GM21529 (cell line): Measurements from ENCODE around the gene AKT1S1.

Source experiments
- ATAC-seq: cut with Tn5 transposase; IDR thresholded peaks from one replicate; pipeline ENCODE4 v1.9.1; 2021; ENCODE audit not compliant: unreplicated experiment

Gene AKT1S1

DNA sequence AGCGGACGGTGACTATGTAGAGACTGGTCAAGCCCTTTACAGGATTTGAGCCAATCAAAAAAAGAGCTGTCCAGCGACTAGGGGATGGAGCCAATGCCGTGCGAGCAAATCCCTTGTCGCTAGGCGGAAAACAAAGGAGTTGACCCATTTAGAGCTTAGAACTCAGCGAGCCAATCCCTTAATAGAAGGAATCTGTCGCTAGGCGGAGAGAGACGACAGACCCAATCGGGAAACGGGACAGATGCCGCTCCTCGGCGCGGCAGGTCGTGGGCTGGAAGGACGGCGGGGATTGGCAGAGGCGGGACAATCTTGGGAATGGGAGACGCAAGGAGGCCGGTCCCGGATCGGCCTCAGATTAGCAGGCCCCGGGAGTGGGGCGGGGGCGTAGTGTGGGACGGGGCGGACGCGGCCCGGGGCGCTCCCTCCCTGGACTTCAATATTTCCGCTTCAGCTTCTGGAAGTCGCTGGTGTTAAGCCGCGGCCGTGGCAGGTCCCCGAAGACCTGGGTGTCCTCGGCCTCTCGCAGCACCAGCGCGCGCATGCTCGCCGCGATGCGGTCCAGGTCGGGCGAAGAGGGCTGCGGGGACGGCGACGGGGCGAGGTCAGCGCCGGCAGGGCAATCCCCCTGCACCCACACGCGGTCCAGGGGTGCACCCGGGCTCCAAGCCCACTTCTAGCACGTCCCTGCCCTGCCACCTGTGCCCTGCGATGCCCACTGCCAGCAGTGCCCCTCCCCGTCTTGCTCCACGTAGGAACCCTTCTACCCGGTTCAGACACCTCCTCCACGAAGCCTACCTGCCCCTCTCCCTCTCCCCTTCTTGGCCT, 7.5 kb downstream of the AKT1S1 start:
- ATAC-seq, result peak; percentile 70

DNA sequence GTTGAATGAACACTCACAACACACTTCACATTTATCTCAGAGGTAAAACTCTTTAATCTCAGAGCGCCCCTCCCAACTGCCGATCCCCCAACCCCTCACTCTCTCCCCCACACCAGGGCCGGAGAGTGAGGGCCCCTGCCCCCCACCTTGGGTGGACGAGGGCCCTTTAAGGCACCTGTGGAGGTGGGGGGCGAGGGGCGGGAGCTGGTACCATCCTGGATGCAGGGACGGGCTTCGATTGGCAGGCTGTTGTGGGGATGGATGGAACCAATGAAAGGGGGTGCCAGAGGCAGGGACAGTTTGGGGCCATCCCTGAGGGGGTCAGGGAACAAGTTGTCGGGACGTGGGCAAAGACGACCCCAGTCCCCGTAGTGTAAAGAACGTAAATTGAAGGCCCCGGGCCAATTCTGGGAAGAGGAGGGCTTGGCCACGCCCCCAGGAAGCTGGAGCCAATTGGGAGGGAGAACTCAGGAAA, 8.1 kb downstream of the AKT1S1 start:
- ATAC-seq, result peak; percentile 3

DNA sequence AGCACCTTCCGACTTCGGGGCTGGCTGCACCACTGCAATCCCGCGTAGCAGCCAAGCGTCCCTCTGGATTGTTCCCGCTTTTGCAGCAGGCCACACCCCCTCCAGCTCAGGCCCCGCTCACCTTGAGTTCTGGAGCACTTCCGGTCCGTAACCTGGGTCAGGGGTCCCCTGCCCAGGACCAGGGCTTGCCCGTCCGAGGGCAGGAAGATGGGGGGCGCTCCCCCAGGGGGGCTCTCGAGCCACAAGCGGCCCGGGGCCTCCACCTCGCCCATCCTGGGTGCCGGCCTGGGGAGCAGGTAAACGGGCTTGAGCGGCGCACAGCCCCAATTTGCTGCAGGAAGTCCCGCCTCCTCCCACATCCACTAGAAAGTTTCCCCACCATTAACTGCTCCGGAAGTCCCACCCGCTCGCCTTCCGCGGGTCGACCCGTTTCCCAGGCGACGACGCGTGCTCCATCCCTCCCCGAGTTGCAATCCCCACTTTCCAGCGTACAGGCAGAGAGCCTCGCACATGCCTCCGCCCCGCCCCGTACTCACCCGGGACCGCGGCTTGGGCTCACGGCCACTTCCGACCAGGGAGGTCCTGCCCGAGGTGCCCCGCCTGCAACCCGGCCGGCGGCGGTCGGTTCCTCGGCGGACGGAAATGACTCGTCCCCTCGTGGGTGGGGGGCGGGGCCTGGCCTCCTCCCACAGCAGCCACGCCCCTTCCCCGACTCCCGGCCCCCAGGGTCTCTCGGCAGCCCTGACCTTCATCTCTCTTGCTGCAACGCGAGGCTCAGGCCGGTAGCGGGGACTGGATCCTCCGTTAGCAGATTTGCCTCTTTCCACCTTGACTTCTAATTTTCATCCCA, 10.0 kb downstream of the AKT1S1 start, which contains the start of gene PNKP:
PNKP (minus strand) TSS at position 644 of the 850 bp plus-strand sequence; CDS start at position 272, 372 bp downstream.
- ATAC-seq, result peak; percentile 33

DNA sequence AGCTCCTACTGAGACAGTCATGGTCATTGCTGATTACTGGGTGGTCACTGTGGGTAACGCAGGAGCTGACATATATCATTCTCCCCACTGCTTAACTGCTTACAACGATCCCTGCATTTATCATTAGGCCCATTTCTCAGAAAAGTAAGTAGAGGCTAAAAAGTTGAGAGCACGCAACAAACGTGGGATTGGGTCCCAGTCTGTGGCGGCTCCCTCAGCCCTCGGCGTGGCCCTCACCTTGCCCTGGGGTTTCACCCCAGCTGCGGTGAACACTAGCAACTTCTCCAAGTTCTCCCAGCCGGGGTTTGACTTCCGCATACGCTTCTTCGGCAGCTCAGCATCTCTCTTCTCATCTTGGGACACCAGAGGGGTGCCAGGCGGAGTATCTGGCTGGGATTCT, 12.3 kb downstream of the AKT1S1 start:
- no peak for ATAC-seq

DNA sequence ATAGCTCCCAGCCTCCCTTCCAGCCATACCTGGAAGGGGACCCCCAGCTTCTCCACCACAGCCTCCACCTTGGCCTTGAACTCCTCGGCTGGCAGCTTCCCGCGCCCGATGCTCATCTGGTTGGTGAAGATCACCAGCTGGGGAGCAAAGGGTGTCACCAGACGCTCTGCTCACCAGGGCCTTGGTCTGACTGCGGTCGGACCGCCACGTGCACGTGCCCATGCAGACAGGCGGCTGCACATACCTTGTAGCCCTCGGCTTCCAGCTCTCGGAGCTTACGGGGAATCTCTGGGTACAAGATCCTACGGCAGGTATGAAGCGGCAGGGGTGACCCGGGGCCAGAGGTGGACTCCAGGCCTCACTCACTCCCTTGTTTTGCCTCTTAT, 13.2 kb downstream of the AKT1S1 start:
- no peak for ATAC-seq

DNA sequence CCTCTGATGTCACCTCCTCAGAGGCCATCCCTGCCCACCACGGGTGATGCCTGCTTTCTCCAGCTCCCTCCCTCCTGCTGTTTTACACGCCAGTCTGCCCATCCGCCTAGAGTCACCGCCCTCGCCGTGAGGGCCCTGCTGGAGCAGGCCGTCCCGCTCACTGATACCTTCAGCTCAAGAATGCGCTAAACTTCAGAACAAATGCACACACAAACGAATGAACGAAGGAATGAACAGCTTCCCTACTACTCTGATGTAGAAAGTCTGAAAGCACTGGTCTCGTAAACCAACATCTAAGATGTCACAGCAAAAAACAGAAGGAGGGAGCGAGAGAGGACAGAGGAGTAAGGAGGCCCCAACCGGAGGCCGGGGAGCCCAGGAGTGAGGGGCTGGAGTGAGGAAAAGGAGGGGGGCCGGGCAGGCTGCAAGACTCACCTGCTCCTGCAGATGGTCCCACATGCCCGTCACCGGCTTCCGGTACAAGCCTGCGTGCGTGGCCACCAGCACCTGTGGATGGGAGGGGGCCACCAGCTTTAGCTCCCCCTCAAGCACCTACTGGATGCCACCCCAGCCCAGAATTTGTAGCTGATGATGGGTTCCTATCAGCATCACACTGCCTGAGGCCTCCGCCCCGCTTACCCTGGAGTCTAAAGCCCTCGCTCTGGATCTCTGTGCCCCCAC, 13.8 kb downstream of the AKT1S1 start:
- ATAC-seq, result no peak

DNA sequence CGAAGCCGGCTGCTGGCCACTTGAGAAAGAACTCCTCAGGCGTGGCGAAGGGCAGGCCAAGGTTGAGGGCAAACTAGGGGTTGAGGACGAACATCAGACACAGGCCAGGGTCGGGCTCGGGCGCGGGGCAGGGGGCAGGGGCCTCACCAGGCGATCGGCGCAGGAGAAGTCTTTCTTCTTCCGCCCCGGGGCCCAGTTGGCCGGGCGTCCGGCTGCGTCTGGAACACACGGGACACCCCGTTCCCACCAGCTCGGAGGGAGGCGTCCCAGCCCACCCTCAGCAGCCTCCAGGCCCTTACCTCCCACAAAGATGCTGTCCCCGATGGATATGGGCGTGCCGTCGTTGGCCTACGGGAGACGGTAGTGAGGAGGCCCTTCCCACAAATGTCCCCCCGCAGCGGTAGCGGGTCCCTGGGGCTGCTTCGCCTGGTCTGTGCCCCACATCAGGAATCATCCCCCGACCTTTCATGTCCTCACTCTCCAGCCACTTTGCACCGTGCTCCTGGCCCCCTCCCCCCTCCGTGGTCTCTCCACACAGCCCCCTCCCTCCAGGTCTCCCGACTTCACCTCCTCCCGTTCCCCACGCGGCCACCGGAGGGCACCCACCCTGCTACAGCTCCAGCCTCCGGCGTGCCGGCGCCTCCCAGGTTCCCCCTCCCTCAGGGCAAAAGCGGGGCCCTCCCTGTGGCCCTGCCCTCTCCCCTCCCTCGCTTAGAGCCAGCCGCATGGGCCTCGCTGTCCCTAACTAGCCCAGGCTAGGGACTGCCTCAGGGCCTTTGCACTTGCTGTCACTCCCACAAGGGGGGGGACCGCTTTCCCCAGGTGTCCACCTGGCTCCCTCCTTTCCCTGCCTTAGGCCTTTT, 14.5 kb downstream of the AKT1S1 start:
- no peak for ATAC-seq

DNA sequence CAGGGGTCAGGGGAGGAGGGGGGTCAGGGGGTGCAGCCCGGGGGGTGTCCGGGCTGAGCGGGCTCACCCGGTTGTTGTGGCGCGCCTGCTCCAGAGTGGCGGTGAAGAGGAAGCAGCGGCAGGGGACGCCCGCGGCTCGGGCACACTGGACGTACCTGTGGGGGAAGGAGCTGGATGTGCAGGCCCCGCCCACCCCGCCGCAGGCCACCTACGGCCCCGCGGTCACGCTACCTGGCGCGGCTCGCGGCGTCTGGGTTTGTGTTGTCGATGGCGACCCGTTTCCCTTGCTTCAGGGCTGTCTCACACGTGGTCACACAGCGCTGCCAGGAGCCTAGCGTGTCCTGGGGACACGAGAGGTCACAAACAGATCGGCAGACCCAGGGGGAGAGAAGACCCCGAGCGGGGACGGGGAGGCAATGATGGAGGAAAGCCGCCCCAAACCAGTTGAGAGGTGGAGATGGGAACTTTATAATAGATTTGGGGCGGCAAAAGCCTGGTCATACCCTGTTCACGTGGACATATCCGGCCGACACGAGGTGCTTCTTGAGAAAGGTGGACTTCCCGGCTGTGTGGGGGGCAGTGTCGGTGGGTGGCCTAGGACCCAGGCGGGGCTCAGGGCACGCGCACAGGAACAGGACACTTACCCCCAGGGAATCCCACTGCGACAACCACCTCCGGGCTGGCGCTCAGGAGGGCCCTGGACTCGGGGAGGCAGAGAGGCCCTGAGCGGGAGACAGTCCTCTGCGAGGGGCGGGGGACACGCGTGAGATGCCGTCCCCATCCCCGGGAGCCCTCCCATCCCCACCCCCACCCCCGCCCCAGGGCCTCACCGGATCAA, 15.4 kb downstream of the AKT1S1 start:
- ATAC-seq, result no peak

DNA sequence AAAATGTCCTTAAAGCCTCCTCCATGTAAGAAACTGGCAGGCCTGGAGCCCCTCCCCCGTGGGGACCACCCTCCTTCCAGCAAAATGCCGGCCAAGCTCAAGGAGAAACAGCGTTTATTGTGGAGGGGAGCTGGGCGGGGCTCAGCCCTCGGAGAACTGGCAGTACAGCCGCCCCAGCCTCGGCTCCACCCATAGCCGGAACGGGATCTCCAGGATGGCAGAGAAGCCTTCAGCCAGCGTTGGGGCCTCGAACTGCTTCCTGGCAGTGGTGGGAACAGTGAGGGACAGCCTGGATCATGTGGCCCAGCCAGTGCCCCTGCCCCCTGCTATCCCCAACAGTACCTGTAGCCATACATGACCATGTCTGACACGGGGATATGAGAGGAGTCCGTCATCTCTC, 16.0 kb downstream of the AKT1S1 start:
- ATAC-seq, result no peak

DNA sequence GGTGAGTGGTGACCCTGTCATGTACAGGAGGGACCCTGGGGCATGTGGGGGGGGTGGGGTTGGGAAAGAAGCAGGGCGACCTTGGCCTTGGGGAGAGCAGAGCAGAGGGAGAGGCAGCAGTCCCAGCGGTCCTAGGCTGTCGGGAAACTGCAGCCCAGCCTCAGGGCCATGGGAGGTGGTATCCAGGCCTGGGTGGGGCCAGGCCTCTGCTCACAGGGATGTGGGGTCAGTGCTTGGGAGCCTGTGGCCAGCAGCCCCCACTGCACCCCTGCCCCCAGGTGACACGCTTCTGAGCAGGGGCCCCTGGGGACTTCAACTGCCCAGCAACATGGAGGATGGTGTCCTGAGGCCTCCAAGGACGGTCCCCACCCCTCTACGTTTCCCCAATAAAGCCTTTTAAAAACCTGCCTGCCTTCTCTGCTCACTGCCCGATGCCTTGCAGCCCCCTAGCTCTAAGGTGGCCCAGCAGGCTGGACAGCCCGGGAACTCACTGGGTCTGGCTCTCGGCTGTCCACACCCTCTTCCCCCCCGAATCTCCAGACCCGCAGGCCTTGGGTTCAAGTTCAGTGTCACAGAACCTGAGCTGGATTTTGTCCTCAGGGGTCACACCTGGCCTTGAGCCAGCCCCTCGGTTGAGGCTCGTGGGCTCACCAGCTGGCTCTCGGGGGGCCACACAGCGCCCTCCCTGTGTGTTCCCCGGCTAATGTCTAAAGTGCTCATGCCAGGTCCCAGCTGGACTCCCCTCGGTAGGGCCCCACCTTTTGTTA, 16.6 kb downstream of the AKT1S1 start:
- ATAC-seq, result no peak

DNA sequence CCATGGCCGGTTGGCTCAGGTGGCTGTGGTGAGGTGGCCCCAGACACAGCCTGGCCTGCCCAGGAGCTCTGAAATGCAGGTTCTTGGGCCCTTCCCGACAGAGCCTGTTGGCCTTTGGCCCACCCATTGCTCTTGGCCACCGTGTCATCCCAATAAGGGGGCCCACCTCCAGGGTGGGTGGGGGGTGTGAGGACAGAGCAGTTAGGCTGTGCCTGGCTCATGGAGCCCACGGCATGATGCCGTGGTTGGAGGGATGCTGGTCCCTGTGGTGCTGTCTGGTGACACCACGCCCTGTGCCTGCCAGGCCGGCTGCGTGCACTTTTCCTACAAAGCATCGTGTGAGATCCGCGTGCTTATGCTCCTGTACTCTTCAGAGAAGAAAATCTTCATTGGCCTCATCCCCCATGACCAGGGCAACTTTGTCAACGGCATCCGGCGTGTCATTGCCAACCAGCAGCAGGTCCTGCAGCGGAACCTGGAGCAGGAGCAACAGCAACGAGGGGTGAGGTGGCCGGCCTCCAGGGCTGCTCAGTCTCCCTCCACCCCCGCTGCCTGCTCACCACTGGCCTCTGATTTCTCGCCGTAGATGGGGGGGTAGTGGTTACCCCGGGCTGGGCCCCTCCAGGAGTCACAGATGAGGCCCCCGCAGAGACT, 17.3 kb downstream of the AKT1S1 start:
- ATAC-seq, result no peak

DNA sequence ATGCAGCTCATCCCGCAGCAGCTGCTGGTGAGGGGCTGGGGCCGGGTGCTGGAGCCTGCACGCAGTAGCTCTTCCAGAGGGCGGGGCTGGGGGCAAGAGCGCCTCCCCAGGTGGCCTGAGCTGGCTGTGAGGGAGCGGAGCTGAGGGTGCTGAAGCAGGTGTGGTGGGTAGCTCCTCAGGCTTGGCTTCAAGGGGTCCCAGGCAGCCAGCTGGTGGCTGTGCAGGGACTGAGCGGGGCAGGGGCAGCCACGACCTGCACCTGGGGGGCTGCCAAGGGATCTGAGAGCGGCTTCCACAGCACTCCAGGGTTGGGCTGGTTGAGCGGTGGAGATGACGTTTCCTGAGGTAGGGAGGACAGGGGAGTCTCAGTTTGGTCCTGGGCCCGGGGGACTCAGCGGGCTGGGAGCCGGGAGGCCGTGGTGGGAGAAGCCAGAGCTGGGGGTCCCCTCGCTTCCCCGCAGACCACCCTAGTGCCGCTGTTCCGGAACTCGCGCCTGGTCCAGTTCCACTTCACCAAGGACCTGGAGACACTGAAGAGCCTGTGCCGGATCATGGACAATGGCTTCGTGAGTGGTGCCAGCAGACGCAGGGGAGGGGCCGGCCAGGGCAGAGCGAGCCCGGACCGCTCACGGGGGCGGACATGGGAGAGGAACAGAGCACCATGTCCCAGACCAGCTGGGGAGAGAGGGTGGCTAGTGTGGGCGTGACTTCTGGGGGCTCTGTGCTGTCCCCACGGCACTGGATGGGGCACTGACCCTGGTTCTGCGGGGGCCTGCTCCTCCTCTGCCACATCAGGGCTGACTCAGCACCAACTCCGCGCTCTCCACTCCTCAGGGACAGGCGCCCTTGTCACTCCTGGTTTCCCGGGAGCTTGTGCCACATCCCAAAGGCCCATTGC, 18.8 kb downstream of the AKT1S1 start:
- ATAC-seq, result no peak

DNA sequence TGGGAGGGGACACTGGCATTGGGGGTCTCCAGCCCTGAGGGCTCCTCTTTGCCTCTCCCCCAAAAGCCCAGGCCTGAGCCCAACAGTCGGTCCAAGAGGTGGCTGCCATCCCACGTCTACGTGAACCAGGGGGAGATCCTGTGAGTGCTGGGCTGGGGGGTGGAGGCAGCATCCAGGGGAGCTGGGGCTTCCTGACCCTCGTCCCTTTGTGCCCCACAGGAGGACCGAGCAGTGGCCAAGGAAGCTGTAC, 19.4 kb downstream of the AKT1S1 start:
- ATAC-seq, result no peak

DNA sequence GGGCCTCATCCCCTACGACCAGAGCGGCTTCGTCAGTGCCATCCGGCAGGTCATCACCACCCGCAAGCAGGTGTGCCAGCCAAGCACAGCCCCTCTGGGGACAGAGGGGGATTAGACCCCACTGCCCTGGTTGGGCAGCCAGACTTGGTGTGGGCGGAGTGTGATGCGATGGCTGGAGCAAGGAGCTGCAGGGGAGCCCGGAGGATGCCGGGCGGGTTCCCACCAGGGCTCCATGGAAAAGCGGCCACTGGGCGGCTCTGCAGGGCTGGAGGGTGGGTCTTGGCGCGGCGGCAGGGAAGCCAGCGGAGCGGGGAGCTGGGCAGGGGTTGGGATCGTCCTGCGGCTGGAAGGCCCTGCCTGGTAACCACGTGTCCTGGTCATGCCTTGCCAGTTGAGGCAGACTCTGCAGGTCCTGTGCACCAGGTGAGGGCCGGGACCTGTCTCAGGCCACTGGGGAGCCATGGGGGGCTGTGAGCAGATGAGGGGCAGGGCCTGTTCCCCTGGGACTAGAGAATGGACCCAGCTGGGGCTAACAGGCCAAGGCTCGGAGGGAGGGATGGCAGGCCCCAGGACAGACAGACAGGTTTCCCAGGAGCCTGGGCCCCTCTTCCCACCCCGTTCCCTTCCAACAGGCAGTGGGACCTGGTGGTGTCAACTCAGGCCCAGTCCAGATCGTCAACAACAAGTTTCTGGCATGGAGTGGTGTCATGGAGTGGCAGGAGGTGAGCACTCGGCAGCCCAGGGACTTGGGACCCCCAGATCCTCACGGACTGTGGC, 19.9 kb downstream of the AKT1S1 start:
- ATAC-seq, result no peak

DNA sequence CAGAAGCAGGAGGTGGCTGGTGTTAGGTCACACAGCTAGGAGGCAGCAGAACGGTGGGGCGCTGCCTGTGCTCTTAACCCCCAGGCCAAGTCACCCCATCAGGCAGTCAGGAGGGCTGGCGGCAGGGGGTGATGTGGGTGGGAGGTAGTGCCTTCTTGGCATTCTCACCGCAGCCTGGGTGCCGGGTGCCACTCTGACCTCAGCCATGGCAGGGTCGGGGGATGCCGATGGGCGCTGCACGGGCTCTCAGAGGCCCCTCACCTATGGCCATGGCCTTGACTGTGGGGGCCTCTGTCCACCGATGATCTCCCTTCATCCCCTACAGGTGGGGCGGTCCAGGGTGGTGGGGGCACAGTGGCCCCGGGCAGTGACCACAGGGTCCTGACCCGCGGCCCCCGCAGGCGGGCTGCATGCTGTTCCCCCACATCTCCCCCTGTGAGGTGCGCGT, 20.6 kb downstream of the AKT1S1 start:
- ATAC-seq, result no peak

DNA sequence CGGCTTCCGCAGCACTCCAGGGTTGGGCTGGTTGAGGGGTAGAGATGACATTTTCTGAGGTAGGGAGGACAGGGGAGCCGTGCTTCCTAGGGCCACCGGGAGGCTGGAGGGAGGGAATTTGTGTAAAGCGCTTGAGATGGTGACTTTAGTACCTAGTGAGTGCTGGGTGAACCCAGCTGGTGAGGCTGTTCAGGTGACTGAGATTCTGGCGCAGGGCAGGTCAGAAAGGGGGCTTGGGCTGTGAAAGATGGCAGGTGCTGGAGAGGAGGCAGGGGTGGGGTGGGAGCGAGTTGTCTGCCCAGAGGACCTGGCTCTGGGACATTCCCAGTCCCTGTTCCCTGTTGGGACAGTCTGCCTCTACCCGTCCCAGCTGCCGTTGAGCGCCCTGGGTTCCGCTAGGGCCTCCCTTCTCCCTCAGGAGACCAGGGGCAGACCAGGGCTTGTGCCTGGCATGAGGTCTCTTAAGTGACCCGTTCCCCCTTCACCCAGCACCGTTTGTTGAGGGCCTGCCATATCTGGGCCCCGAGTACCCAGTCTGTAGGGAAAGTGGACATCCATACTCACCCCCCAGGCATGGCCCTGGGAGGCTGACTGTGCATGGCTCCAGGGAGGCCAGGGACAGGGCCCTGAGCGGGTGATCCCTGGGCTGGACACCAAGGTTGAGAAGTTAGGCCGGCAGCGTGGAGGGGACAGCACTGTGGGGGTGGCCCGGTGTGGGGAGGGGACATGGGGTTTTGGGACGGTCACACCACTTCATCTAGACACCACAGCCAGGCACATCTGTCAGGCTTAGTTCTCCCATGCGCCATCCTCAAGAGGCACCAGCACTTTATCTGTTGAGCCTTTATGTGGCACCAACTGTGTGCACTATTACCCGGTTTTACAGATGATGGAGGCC, 21.2 kb downstream of the AKT1S1 start:
- no peak for ATAC-seq
